G401 (cell line): ENCODE results near the gene GSPT1. TPM values are rescaled to one million over a fixed set of nuclear protein-coding genes. Genes with fewer than 3 reads are reported as not detected.

Experiments used
- DNase-seq: peaks from one replicate; pipeline ENCODE4 v3.0.0-alpha.2; 2015; ENCODE audit warnings: low spot score
- in situ Hi-C: cut with HindIII; loops from 2 replicates; pipeline ENCODE4 v1.10.0; 2016; ENCODE audit warnings: low sequenced_read_pairs, mixed read lengths
- total RNA-seq: library from RNA; depleted of rRNA; stranded (reverse); fragments of >200 nt; shearing (Covaris generic); gene quantifications from 2 replicates; pipeline ENCODE4 v1.2.3, GENCODE V29; 2014

GSPT1 gene
- total RNA-seq, 1 experiment from 2014 or later: 26.5 TPM

DNA sequence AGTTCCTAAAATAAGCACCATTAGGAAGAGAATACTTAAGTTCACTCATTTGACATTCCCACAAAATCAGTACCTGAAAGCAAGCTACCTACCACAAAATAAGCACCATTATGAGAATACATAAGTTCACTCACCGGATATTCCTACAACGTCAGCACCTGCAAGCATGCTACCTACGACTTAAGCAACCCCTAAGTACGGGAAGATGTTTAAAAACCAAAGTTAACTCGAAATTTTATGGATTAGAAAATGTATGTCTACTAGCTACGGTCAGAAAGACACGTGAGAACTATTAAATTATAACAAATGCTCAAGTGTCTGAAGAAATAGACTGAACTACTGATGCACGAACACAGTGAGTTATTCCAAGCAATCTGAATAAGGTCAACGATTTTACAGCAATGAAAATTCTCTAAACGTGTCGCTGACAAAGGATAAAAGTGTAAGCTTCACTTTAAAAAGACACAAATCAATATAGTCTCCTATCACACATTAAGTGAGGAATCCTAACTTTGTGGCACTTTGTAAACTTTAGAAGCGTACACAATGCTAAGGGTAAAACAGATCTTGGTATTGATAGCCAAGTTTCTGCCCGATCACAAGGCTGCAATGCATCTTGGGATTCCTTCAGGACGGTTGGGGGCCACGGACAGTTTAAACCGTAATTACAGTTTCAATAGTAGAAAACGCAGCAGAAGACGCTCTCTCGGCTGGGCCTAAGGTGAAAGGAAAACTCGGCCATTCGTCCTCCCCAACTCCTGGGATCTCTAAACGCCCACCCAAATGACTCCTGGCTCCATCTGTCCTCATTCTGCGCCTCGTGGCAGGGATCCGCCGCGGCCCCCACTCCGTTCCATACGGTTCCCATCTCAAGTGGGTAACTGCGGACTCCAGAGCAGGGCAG is 1.3 kb downstream of the GSPT1 start:
- in situ Hi-C loops: no loop called here
- DNase-seq: no peak

DNA sequence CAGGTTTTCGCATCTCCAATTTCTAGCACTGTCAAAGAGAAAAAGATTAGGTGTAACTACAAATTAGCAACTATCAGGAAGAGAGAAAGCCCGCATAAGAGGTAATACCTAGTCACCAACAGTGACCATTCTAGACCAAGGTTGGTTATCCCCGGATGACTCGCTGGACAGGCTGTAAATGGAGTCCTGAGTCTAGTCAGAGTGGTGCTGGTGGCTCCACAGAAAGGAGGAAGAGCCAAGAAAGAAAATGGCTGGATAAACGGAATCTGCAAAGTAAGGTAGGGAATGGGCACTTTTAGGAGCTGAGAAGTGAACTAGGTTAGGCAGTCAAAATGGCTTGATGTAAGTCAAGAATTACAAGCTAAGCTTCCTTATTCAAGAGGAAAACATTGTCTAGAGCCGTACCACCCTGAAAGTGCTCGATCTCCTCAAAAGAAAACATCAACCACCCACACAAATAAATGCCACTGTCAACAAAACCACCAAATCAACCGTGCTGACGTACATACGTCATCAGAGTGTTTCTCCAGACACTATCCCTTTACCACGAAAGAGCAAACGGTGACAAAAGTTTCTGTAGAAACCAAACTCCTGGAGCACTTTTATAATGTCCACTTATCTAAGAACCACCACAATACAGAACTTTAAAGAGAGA is 2.2 kb downstream of the GSPT1 start:
- in situ Hi-C loops: no loop called here
- no peak for DNase-seq

DNA sequence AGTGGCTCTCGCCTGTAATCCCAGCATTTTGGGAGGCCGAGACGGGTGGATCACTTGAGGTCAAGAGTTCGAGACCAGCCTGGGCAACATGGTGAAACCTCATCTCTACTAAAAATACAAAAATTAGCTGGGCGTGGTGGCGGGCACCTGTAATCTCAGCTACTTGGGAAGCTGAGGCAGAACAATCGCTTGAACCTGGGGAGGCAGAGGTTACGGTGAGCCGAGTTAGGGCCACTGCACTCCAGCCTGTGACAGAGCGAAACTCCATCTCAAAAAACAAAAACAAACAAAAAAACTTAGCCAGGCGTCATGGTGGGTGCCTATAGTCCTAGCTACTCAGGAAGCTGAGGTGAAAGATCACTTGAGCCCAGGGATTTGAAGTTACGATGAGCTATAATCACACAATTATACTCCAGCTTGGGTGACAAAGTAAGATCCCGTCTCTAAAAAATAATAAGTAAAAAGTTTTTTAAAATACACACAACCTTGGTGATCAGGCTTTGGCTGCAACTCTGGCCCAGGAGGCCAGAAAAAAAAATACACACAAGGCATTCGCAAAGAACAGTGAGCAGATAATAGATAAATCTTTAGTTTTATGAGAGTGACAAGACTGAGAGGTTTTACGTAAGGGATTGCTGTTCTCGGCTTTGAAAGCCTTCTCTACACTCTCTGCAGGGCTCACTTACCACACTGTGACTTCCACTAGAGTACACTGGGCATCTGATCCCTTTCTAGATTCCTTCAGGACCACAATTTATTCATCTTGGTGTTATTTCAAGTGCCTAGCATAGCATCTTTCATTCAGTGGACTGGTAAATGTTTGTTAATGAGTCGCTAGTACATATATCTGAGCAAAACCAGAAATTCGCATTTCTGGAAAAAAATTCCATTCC is 5.9 kb downstream of the GSPT1 start:
- in situ Hi-C loops: no loop called here
- no peak for DNase-seq

DNA sequence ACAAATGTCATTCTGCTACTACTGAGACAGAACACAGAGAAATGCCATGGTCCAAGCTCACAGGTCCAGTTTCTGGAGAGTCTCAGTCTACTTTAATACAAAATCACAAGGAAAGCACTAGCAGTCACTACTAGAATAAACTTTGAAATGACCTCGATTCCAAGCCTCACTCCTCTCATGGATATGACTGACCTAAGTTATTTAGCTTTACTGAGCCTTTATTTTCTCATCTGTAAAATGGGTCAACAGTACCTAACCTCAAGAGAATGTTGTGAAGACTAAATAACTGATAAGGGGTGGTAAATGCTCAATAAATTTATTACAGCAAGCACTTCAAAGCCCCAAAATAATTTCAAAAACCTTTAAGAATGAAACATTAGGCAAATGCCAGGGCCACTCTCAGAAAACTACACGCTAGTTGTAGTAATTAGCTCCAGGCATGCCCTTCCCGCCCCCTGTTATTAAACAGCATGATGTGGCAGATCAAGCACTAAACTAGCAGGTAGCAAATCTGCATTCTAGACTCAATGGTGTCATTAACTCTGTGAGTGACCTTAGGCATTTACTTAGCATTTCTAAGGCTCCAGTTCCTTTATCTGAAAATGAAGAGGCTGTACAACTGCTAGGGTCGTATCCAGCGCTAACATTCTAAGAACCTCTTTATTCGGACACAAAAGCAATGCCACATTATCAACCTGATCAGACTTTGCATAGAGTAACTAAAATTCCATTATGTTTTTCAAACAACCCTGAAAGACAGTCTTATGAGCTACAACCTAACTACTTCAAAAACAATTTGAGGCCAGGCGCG is 8.4 kb downstream of the GSPT1 start:
- no peak for DNase-seq
- in situ Hi-C loops: no loop called here

DNA sequence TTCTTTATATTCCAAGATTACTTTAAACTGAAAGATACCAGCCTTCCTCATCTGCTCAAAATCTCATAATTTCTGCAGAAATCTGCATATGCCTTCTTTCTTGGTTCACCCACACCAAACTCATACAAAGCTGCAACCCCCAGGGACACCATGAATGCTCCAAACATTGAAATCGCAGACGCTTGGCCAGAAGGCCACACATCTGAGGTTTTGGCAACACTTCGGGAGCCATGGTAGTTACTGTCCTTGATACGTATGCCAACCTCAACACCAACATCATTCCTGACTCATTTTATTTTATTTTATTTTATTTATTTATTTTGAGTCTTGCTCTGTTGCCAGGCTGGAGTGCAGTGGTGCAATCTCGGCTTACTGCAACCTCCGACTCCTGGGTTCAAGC is 11.8 kb downstream of the GSPT1 start:
- in situ Hi-C loops: no loop called here
- DNase-seq: no peak

DNA sequence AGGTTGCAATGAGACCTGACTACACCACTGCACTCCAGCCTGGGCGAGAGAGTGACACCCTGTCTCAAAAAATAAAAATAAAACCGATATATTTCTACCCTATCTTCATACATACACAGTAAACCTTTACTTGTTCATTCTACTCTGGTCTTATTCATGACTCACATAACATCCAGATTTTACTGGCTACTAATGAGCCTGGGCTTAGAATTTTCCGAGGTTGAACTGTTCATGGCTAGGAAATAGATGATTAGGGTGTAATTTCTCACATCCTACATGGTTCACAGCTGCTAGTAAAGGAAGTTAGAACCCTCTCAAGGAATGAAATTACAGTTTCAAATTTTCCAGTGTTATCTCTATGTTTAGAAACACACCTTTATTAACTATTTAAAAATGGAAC is 14.7 kb downstream of the GSPT1 start:
- in situ Hi-C loops: no loop called here
- DNase-seq: no peak

DNA sequence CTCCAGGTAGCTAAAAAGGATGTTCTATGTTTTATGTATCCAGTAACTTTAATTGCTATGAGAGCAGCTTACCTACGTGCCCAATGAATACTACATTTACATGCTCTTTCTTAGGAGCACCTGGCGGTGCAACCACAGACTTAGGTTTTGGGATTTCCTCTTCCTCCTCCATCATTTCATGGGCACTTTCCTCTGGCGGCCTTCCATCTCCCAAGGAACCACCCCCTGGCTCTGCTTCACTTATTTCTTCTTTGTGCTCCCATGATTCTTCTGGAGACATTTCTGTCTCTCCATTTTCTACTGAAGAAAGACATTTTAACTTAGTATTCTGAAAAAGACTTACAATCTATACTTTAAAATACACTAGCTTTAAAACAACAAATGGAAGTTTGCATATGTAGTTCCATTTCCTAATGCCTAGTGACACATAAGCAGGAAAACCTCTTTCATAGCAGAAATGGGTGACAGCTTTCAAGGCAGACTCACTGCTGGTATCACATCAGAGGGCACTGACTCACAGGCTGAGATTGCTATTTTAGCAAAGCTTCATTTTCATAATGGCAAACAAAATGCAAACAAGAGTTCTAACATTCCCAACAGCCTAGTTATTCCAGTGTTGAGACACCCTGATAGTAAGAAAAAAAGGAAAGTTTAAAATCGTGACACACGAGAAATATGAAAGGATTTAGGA is 19.1 kb downstream of the GSPT1 start:
- in situ Hi-C loops: no loop called here
- DNase-seq: no peak

DNA sequence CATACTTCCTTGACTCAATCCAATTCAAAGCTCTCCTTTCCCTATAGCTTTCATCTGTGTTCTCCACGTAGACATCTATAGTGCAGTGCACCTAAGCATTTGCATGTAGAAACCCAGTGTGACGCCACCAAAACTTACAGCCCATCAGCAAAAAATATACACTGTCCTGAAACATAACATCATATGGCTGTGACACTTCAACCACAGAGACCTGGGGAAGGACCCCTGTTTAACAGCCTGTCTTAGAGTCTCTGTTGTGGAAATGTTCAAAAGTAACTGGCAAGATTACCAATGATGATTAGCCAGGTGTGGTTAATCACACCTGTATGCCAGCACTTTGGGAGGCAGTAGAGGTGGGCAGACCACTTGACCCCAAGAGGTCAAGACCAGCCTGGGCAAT is 22.2 kb downstream of the GSPT1 start:
- in situ Hi-C loops: no loop called here
- no peak for DNase-seq

DNA sequence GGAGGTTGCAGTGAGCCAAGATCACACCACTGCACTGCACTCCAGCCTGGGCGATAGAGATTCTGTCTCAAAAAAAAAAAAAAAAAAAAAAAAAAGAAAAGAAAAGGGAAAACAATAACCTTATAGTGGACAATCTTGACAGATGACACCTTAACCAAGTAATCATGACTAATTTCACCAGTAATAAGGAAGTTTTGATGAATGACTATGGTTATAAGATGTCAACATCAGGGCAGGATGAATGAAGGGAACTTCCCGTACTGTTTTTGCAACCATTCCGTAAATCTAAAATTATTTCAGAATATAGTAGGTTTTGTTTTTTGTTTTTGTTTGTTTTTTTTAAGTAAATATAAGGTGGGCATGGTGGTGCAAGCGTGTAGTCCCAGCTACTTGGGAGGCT is 23.0 kb downstream of the GSPT1 start:
- in situ Hi-C loops: no loop called here
- no peak for DNase-seq

DNA sequence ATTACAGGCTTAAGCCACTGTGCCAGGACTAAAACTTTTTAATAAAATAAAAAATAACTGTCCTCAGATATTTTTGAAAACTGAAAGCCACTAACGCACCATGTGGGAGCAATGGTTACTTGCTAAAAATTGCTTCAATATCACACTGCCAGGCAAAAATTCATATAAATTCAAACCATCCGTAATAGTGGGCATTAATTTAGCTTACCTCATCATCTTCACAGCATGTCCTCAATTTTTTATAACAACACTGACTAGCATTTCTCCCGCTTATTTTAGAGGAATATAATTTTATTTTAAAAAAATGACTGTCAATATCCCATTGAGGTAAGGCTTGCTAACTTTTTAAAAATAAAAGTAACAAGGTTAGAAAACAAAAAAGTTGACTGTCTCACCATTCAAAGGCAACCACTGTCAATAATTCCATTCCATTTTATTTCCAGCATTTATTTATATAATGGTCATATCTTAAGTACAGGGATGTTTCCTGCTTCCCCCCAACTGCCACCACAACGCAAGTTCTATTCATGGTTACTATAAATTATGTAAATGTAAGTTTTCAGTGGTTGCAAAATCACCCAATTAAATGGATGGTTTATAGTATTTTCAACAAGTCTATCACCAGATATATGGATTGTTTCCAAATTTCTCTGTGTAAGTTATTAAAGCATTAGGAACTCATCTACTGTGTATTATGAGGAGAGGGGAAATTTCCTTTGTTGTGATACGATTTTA is 25.4 kb downstream of the GSPT1 start:
- in situ Hi-C loops: no loop called here
- DNase-seq: no peak

DNA sequence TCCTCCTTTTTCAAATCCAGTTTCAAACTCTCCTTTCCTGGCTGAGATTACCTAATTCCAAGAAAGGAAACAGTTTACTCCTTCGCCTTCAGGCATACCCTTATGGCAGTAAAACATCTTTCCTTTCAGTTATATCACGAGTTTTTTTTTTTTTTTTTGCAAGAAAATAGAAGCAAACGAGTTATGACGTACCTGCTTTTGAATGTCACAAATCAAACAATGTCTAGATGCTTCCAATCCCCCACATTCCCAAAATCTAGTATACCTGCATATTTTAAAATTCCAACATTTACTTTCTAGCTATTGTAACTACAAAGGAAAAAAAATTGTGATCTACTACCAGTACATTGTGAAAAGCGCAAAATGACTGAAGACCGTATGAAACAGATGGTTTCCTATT is 28.9 kb downstream of the GSPT1 start:
- no peak for DNase-seq
- in situ Hi-C loops: no loop called here

DNA sequence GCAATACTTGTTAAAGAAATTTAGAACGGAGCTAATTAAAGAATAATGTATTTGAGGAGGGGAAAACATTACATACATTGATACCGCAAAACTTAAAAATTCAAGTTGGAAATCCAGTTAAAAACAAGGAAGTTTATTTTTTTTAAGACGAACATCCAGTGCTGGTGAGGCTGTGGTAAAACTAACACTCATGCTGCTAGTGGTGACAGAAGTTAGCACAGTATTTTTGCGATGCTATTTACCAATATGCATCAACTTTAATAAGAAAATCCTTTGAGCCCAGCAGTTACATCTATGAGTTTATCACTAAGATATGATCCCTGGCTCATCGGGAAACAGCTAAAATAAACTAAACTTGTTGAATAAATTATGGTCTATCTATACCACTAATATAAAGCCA is 31.7 kb downstream of the GSPT1 start:
- in situ Hi-C loops: no loop called here
- no peak for DNase-seq

DNA sequence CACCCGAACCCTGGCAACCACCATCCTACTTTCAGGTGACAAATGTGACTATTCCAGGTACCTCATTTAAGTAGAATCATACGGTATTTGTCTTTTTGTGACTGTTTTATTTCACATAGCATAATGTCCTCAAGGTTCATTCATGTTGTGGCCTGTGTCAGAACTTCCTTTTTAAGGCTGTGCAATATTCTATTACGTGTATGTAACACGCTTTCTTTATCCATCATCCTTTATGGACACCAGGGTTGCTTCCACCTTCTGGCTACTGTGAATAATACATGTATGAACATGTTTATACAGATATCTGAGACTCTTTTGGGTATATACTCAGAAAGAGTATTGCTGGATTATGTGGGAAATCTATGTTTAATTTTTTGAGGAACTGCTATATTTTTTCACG is 35.7 kb downstream of the GSPT1 start:
- no peak for DNase-seq
- in situ Hi-C loops: no loop called here

DNA sequence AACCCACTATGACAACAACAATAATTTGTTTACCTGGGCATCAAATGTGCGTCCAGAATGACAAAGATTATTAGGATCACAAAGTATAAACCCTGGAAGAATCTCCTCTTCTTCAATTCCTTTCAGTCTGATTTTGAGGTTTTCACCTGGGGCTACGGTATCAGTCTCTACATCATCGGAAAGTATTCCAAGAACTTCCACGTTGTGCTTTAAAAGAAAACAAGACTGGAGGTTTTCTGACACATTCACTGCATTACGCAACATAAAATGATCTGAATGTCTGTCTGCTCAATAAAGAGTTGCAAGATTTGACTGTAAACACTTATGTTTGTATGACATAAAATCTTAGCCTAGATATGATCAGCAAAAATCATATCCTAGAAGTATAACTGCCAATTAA is 38.4 kb downstream of the GSPT1 start:
- in situ Hi-C loops: no loop called here
- DNase-seq: no peak

DNA sequence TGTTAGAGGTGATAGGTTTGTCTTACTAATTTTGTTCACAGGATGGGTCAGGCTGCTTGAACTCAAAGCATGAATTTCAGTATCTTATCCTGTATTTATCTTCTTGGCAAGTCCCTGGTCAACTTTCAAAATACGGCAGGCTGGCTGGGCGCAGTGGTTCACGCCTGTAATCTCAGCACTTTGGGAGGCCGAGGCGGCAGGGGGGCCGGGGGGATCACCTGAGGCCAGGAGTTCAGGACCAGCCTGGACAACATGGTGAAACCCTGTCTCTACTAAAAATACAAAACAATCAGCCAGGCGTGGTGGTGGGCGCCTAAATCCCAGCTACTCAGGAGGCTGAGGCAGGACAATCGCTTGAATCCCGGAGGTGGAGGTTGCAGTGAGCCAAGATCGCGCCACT is 39.5 kb downstream of the GSPT1 start:
- in situ Hi-C loops: no loop called here
- no peak for DNase-seq

DNA sequence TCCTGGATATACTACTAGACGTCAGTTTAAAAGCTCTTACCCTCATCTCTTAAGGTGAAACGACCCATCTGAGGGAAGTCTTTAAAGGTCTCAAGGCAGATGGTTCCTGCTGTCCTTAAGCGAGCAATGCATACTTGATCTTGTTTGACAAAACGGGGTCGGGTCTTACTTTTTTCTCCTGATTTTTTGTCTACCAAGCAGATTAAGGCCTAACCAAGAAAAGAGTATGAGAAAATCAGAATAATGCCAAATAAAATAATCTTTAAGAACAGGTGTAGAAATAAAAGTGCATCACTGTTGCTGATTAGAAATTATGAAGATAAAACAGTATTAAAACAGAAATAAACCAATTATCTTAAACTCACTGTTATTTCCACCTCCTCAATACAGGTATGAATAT is 40.0 kb downstream of the GSPT1 start:
- in situ Hi-C loops: no loop called here

DNA sequence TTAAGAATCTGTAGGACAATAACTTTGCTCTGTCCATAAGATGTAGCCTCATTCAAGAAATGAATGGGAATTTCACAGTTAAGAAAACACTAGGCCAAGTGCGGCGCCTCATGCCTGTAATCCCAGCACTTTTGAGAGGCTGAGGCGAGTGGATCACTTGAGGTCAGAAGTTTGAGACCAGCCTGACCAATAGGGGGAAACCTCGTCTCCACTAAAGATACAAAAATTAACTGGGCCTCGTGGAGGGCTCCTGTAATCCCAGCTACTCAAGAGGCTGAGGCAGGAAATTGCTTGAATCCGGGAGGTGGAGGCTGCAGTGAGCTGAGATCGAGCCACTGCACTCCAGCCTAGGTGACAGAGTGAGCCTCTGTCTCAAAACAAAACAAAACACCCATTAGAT is 44.6 kb downstream of the GSPT1 start:
- peak; percentile 25 for DNase-seq
- in situ Hi-C loops: no loop called here

More for the DNA sequence above, 40.0 kb downstream of the GSPT1 start:
- DNase-seq: no peak

DNA sequence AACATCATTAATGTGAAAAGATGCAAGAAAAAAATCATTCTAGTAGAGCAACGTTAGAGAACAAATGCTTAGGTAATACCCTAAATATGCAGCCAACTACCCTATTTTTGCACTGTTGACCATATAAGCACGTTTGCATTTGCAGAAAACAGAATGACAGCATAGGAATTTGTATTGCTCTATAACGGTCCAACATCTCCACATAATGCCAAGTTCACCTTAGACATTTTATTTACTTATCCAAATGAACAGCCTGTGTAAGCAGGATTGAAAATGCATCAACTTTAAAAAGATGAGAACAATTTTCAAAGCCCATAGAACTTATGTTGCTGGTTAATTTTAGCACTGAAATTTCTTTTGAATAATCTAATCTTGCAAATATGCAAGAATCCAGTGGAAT is 45.4 kb downstream of the GSPT1 start:
- in situ Hi-C loops: no loop called here

More for the DNA sequence above, 45.4 kb downstream of the GSPT1 start:
- no peak for DNase-seq
